NCI-H524 treated with DMSO at 0.1 percent for 48 hours (cell line): ENCODE measurements around the gene HDAC9.
"Not testable (repeated sequence)": the region's sequence is repeated elsewhere in the genome, so short reads cannot be mapped to it uniquely, and the experiment has no call there.

Source experiments
- DNase-seq: peaks from one replicate; lab custom pipeline; 2025; lab: John Stamatoyannopoulos, UW

Gene HDAC9

DNA sequence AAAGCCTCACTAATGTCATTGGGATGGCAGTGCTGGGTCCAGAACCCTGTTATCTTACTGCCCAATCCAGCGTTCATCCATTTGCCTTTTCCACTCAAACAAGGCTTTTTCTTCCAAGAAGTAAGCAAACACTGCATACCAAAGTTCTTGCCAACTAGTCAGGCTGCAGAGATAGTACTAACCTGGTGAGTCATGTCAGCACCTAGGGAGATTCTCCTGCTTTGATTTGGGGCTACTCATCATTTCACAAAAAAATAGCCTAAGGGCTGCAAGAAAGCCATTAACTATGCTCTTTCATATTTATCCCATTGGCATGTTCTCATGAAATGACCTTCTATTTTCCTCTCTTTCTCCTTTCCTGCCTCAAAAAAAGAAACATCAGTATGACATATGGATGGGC is 479.3 kb downstream of the HDAC9 start:
- no peak for DNase-seq

DNA sequence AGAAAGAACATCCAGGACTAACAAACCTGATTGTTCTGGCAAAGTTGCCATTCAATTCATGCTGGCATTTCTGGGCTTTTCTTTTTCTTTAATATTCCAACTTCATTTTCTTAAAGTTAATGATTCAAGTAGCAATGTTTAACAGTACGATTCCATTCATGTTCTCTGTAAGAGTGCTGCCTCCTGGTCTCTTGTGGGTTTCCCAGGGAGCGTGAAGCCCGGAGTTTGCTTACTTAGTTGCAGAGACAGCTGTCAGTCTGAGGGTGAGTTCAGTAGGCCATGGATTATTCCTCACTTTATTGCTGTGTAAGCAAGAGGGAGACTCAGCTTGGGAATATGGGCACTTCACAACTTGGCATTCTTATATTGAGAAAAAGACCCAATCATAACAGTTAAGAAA is 479.7 kb downstream of the HDAC9 start:
- DNase-seq, result peak; percentile 48

DNA sequence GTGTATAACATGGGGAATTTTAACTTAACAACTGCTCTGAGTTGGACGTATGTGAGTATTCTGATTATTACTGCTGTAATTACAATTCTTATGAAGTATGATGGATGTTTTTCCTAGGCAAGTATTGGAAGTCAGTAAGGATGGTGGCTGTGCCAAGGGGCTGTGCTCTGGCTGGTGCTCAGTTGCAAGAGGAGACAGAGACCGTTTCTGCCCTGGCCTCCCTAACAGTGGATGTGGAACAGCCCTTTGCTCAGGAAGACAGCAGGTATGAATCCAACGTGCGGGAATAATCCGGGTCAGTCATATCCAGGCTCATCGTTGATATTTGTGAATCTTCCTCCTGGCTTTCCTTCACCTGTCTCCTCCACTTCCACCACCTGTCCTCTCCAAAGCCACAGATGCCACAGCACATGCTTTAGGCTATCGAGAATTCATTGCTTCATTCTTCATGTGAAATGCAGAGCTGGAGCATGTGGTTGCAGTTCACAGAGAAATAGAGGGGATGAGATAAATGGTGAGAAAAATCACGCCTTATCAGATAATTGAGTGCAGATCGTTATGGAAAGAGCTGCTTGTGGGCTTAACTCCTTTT is 480.2 kb downstream of the HDAC9 start:
- no peak for DNase-seq

DNA sequence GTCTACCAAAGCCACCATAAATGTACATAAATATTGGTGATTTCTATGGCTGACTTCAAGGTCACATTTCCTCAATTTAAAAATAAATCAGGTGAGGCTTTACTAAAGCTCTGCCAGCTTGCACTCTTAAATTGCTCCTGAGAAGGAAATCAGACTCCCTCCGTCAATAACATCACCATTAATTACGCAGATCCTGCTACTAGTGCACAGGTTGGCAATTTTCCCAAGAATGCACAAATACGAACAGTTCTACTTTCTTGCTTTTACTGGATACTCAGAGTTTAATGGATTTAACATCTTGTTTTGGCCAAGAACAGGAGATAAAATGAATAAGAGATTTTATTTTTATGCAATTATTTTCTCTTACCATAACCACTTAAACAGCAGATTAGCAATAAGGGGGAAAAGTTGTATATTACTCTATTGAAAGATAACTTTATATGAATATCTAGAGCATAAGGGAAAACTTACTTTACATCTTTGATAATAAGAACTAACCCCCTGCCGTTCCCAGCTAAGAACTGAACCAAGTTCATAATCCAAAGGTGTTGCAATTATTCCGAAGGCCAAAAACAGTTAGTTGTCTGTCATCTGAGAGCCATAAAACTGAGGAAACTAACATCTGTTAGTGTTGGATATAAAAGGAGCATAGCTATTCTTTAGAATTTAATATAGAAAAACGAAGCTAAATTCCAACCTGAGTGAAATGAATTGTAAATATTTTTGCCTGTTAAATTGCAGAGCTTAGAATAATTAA is 481.3 kb downstream of the HDAC9 start:
- DNase-seq, result no peak

DNA sequence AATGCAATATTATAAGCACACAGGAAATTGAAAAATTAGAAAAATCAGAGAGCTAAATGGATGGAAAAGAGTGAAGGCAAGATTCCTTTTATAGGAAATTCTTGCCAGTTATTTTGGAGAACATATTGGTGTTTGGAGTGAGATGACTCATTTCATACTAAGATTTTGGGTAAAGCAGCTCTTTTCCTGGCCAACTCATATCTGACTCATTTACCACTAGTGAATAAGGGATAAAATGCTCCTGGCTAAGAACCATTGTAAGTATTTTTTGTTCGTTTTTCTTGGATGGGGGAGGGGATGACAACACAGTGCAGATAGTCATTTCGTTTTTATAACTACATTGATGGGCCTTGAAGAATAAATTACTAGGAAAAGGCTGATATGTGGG is 482.6 kb downstream of the HDAC9 start:
- no peak for DNase-seq

DNA sequence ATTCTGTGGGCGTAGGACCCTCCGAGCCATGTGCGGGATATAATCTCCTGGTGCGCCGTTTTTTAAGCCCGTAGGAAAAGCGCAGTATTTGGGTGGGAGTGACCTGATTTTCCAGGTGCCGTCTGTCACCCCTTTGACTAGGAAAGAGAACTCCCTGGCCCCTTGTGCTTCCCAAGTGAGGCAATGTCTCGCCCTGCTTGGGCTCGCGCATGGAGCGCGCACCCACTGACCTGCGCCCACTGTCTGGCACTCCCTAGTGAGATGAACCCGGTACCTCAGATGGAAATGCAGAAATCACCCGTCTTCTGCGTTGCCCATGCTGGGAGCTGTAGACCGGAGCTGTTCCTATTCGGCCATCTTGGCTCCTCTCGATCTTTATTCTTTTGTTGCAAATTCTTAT is 495.2 kb downstream of the HDAC9 start:
- not testable (repeated sequence) for DNase-seq

DNA sequence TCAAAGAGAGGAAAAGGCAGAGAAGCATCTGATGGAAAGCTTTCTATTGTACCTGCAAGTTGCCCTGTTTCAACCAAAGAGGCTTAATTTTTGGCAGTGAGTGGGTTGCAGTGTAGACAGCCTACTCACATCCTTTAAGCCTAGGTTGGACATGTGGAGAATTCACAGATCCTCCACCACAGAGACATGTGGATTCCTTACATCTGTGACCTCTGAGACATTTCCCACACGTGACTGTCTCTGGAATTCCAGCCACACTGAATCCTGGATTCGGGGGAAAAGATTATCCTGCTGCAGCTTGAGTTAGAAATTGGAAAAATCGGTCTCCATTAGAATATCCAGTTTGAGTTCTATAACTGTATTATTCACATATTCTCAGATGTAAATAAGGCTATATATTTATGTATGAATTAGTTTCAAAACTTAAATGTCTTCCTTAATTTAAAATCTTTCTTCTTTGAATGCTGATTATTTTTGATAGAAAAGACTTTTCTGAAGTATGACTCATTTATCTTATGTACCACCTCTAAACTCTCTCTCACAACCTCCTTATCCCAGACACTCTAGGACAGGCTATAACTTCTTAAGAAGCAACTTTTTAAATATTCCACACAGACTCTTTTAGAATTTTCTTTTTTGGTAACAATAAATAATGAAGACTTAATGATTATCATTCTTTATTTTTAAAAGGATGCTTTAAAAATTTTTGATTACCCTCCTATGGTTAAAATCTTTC is 498.6 kb downstream of the HDAC9 start:
- DNase-seq, result no peak

DNA sequence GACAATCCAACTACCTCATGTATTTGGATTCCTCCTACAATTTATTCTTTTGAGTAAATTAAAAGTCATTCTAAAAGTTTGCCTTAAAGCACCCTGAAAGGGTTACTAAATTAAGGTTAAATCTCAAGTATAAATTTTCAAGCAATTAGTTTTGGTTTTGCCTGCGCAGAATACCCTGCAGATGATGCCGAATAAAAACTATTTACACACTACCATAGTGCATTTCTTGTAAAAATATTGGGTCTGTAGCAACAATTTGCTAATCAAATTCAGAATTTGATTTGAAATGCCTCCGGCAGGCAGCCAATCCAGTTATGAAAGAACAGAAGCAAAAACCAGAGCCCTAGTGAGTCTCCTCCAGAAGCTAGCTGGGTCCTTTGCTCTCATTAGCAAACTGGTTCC is 499.7 kb downstream of the HDAC9 start:
- no peak for DNase-seq

DNA sequence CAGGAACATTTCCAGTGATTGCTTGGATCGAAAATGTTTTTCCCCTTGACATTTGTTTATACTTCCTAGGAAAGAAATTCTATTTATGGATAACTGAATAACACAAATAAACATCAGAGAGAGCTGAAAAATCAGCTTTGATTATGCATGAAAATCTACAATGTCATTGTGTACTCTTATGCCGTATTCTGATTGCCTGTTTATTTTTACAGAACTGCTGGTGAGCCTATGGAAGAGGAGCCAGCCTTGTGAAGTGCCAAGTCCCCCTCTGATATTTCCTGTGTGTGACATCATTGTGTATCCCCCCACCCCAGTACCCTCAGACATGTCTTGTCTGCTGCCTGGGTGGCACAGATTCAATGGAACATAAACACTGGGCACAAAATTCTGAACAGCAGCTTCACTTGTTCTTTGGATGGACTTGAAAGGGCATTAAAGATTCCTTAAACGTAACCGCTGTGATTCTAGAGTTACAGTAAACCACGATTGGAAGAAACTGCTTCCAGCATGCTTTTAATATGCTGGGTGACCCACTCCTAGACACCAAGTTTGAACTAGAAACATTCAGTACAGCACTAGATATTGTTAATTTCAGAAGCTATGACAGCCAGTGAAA is 500.4 kb downstream of the HDAC9 start:
- no peak for DNase-seq

DNA sequence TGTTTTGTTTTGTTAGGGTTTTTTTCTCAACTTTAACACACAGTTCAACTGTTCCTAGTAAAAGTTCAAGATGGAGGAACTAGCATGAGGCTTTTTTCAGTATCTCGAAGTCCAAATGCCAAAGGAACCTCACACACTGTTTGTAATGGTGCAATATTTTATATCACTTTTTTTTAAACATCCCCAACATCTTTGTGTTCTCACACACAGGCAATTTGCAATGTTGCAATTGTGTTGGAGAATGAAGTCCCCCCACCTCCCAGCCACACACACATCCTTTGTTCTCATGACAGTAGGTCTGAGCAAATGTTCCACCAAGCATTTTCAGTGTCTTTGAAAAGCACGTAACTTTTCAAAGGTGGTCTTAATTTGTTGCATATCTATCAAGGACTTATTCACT is 501.0 kb downstream of the HDAC9 start:
- no peak for DNase-seq

DNA sequence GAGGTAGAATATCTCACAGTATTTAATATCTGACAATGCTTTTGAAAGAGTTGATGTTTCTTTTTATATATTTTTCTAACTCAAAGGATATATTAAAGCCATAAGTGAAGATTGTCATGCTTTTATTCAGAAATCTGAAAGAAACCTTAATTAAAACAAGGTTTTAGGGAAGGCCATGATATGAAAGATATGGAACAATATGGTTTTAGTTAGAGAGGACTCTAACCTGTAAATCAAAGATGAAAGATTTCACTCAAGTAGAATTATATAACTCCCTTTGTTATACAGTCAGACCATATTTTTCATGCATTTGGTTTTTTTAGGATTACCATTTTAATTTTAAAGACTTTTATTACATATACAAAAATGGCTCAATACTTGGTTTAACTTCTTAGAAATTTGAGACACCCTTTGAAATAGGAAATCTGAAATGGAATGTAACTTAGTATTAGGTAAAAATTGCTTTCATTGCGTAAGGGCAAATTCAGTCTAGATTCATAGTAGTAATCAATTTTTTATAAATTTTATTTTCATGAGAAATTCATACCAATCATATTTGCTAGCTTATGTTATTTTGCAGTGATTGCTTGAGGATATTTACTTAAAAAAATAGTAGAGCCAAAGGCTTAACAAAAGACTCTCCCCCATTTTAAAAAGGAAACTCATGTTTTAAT is 502.1 kb downstream of the HDAC9 start:
- DNase-seq, result no peak

DNA sequence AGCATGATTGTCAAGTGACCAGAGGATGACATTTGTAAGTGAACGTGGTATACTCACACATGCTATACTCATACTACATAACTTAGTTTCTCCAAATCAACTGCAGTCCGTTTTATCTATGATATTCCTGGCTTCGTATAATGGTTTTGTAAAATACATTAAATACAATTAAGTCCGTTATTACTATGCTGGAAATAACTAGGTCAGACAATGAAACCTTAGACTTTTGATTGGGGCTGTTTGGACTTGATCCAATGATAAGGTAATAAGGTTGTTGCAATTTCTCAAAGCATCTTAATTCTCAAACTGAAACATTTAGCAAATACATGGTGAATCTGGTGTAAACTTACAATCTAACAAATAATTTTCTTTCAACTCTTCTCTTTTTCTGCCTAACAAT is 504.9 kb downstream of the HDAC9 start:
- no peak for DNase-seq

DNA sequence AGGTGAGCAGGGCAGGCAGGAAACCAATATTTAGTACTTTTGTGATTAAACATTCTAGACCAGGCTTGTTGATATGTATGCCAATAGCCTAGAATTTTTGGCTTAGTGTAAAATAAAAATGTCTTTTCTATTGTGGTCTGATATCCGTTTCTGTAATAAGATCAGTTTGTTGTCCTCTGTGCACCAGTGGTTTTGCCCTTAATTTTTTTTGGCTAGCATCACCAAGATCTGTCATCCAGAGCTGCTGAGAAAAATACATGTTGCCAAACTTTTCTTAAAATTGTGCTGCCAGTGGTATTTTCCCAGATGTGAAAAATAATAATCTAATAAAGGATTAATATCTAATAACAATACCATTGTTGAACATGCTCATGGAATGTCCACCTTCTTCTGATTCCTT is 506.3 kb downstream of the HDAC9 start:
- DNase-seq, result no peak

DNA sequence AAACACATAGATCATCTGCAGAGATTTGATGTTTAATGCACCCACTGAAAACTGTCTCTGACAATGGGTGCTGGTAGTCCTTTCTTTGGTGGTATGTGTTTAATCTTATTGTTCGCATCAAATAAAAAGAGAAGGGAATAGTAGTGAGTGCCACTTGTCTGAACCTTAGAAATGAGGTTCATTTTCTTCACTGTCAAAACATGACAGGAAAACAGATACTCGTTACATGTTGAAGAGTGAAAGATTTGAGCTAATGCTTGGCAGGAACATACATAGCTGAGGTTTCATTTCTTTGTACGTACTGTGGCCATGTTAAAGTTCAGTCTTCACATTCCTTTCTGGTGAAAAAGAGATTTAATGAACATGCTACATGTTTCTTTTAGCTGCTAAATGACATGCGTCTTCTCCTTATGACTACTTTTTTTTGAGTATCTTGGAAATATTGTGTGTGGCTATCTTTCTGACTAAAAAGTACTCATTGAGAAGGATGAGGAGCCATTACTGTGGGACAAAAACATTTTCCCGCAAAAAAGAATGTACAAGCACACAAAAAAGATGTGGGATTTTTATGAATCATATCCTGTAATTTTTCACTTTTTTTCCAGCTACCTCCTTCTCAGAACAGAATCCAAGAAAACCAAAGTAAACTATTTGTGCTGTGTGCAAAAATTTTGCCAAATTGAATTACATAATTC is 513.8 kb downstream of the HDAC9 start:
- DNase-seq, result no peak

DNA sequence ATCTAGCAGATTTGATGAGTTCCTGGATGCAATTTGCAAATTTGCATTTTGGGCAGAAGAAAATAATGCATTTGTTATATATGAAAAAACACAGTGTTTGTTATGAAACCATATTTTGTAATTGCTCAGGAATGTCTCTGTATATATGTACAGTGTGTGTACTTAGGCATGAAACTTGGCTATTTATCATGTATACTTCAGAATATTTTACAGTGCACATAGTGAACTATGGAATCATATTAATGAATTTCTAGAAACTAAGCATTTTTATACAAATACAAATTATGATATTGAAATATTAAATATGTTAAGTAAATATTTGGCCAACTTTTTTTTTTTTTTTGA is 514.4 kb downstream of the HDAC9 start:
- no peak for DNase-seq

DNA sequence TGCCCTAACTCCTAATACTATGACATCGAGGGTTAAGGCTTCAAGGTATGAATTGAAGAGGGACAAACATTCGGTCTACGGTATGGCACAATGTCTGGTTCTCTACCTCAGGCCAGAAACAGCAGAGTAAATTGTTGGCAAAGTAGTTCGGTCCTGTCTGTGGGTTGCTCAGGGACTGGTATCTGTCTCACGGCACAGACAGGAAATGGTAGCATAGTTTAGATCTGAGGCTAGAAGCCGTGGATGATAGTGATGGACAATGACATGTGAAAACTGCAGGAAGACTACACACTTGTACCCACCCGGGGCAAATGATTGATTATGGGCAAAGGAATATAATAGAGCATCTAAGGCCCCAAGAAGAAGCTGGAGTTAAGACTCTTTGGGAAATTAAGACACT is 515.7 kb downstream of the HDAC9 start:
- no peak for DNase-seq

DNA sequence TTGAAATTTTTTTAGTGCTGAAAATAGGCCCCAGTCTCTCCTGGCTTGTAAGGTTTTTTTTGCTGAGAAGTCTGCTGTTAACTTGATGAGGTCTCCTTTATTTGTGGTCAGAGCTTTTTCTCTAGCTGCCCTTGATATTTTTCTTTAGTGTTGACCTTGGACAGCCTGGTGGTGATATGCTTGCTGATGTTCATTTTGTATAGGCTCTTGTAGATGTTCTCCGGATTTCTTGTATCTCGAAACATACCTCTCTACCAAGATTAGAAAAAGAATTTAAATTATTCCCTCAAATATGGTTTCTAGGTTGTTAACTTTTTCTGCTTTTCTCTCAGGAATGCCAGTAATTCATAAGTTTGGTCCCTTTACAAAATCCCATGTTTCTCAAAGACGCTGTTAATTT is 519.5 kb downstream of the HDAC9 start:
- no peak for DNase-seq

DNA sequence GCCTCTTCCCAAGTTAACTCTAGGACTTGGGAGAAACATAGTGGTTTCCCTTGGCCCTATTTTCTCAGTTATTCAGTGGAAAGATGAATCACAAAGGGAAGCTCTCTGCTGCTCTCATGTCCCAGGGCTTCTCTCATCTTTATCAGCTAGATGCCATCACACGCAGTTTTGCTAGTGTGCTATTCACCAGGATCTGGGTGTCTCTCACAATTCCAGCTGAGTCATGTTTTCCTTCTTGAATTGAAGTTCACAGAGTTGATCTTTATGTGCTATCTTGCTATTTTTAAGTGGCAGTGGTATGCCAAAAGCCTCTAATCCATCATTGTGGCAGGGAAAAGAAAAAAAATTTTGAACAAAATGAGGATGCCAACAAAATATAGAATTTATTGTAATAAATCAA is 520.6 kb downstream of the HDAC9 start:
- DNase-seq, result no peak

DNA sequence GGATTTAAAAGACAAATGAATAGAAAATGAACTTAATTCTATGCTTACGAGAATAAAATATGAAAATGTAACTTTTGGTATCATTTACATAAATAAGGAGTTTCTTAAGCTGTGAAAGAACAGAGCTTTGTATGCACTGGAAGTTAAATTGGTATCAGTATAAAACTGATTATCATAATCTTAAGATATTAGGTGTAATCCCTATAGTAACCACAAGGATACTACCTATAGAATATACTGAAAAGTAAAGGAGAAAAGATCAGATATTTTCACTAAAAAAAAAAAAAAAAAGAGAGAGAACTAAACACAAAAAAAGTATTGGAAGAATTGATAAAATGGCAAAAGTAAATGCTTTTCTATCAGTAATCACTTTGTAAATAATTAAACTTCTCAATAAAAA is 521.8 kb downstream of the HDAC9 start:
- DNase-seq, result no peak

DNA sequence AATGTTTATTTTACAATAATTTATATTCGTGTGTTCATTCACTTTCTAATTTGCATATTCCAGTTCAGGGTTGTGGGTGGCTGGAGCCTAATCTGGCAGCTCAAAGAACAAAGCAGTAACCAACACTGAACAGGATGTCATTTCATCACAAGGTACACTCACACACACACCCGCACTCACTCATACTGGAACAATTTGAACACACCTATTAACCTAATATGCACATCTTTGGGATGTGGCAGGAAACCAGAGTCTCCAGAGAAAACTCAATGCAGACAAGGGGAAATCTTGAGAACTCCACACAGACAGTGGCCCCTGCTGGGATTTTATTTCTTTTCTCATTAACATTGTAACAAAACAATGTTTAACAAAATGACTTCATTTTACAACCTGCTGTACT is 524.5 kb downstream of the HDAC9 start:
- no peak for DNase-seq

DNA sequence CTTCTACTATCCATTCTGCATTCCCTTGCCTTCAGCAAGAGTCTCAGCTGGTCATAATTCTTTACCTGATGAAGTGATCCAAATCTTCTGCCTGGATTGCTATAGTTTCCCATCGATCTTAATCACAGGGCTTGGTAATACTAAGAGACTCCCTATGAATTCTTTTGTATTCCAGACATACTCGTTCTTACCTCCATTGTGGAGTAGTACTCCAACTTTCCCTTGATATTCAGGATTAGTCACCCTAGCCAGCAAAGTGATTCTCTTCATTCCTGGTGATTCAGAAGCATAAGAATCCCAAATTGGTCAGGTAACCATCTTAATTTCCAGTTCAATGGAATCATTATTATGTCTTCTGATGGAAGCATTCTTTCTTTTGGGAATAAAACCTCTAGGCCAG is 525.2 kb downstream of the HDAC9 start:
- no peak for DNase-seq

DNA sequence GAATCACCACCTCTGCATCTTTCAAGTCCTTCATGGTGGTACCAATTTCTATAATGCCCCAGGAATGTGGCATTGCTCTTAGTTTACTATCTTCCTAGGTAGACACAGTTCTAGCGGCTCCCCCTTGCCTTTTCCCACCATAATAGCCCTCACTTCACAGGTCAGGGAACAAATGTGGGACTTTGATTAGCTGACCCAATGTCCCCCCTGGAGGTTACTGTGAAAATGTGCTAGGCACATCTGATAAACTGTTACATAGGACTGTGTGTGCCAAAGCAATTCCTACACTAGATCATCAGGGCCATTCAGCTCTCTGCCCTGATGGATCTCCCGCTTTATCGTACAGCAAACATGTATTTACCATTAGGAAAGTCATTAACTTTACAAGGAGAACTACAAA is 527.9 kb downstream of the HDAC9 start:
- DNase-seq, result no peak
